Neural progenitor cell (in vitro differentiated cells): ENCODE data around the gene BLTP2.

ENCODE experiments used
- CTCF ChIP-seq: fragments of 200-600 bp; sonication (generic); IDR thresholded peaks from 2 replicates; pipeline ENCODE4 v1.5.1; 2017; ENCODE audit warnings: antibody characterized with exemption, mild to moderate bottlenecking
- EZH2phosphoT487 ChIP-seq: fragments of 200-600 bp; sonication (generic); IDR thresholded peaks from 2 replicates; pipeline ENCODE4 v1.6.1; 2017; ENCODE audit warnings: antibody characterized with exemption

- TF ChIP-seq CTCF (no peak), EZH2phosphoT487 (no peak)
These were observed 30.5 kb upstream of the BLTP2 start for GRCh38 chr17:28675490-28675889.
